ENCODE data around the gene RBMS3. TPM values are rescaled to one million over a fixed set of nuclear protein-coding genes. Genes with fewer than 3 reads are reported as not detected.

Gene RBMS3
- total and polyA plus RNA-seq, 7 donors, result 0.46 to 61.9 (median 39.9) TPM

- 79 to 82% methylated on average over 6 of the region's 6 CpGs for WGBS, 2 donors
- peak; percentile 68 for DNase-seq
- intact Hi-C loops (cut with DNase I), result no loop called here
- H3K4me1 ChIP-seq, result peaks cover 0 to 39% (median 23%) of the 10 kb centered on the region in 4 donors
- no peak for TF ChIP-seq POLR2AphosphoS5 (IDR thresholded peaks at IDR 0.05)
- no peak for TF ChIP-seq POLR2A (IDR thresholded peaks at IDR 0.05)
- no peak for TF ChIP-seq EP300 (IDR thresholded peaks at IDR 0.05)
- TF ChIP-seq CTCF (IDR thresholded peaks at IDR 0.05), result no peak
- no peaks in the 10 kb centered on the region for H3K9me3 ChIP-seq
- peak overlapping the region; percentile 15 to 75 (median 62) for H3K27ac ChIP-seq
- H3K27me3 ChIP-seq, result no peaks in the 10 kb centered on the region
- H3K36me3 ChIP-seq, result no peaks in the 10 kb centered on the region
- H3K4me3 ChIP-seq, result no peak overlapping the region
Measured at GRCh38 chr3:29382409-29382808, 101.5 kb downstream of the RBMS3 start.

GRCh38 chr3:29382845-29383244, 102.0 kb downstream of the RBMS3 start:
- Histone ChIP-seq H3K4me3 (no peak overlapping the region), H3K4me1 (peaks cover 0 to 39% (median 23%) of the 10 kb centered on the region in 4 donors), H3K27ac (peak overlapping the region in 3 of 4 donors; percentile 15 to 75 (median 74)), H3K36me3 (no peaks in the 10 kb centered on the region), H3K27me3 (no peaks in the 10 kb centered on the region), H3K9me3 (no peaks in the 10 kb centered on the region)
- TF ChIP-seq POLR2AphosphoS5 (IDR thresholded peaks at IDR 0.05) (no peak), POLR2A (IDR thresholded peaks at IDR 0.05) (no peak), EP300 (IDR thresholded peaks at IDR 0.05) (no peak)
- 91 to 93% methylated on average over 1 of the region's 1 CpG for WGBS, 2 donors
- no peak for DNase-seq
- intact Hi-C loops (cut with DNase I), result no loop called here

GRCh38 chr3:29384640-29385039, 103.8 kb downstream of the RBMS3 start:
- Histone ChIP-seq H3K9me3 (no peaks in the 10 kb centered on the region), H3K27ac (peak overlapping the region; percentile 6 to 75 (median 52)), H3K4me1 (peaks cover 0 to 39% (median 23%) of the 10 kb centered on the region in 4 donors), H3K27me3 (no peaks in the 10 kb centered on the region), H3K4me3 (no peak overlapping the region), H3K36me3 (no peaks in the 10 kb centered on the region)
- TF ChIP-seq EP300 (IDR thresholded peaks at IDR 0.05), result no peak
- no peak for TF ChIP-seq POLR2AphosphoS5 (IDR thresholded peaks at IDR 0.05)
- TF ChIP-seq POLR2A (IDR thresholded peaks at IDR 0.05), result no peak
- no peak for TF ChIP-seq CTCF (IDR thresholded peaks at IDR 0.05)
- WGBS, 2 donors, result 66 to 83% methylated on average over 6 of the region's 6 CpGs
- intact Hi-C loops (cut with DNase I), result no loop called here
- DNase-seq, result peak; percentile 65

GRCh38 chr3:29385046-29385830, 104.4 kb downstream of the RBMS3 start:
- peaks cover 0 to 39% (median 23%) of the 10 kb centered on the region in 4 donors for H3K4me1 ChIP-seq
- TF ChIP-seq POLR2A (IDR thresholded peaks at IDR 0.05) (no peak), CTCF (IDR thresholded peaks at IDR 0.05) (no peak), EP300 (IDR thresholded peaks at IDR 0.05) (no peak), POLR2AphosphoS5 (IDR thresholded peaks at IDR 0.05) (no peak)
- H3K27me3 ChIP-seq, result no peaks in the 10 kb centered on the region
- no peak for DNase-seq
- H3K36me3 ChIP-seq, result no peaks in the 10 kb centered on the region
- H3K4me3 ChIP-seq, result no peak overlapping the region
- H3K27ac ChIP-seq, result peak overlapping the region; percentile 6 to 75 (median 52)
- intact Hi-C loops (cut with DNase I), result no loop called here
- 87% methylated on average over 5 of the region's 5 CpGs for WGBS, 2 donors
- no peaks in the 10 kb centered on the region for H3K9me3 ChIP-seq

- Histone ChIP-seq H3K9me3 (no peaks in the 10 kb centered on the region), H3K36me3 (no peaks in the 10 kb centered on the region), H3K4me3 (no peak overlapping the region), H3K27ac (no peak overlapping the region), H3K27me3 (no peaks in the 10 kb centered on the region), H3K4me1 (peaks cover 0 to 16% (median 3%) of the 10 kb centered on the region in 4 donors)
- no peak for TF ChIP-seq POLR2AphosphoS5 (IDR thresholded peaks at IDR 0.05)
- intact Hi-C loops (cut with DNase I), result no loop called here
- 63 to 75% methylated on average over 2 of the region's 2 CpGs for WGBS, 2 donors
- no peak for DNase-seq
Measured at GRCh38 chr3:29389362-29389761, 108.5 kb downstream of the RBMS3 start.
